HT-29 (cell line): ENCODE measurements around the gene KLHL24. TPM values are rescaled to one million over a fixed set of nuclear protein-coding genes. Genes with fewer than 3 reads are reported as not detected.
"Not testable (repeated sequence)": the region's sequence is repeated elsewhere in the genome, so short reads cannot be mapped to it uniquely, and the experiment has no call there.

Source experiments
- DNase-seq: peaks from one replicate; pipeline ENCODE4 v3.0.0-alpha.2; 2015; ENCODE audit warnings: low spot score
- total RNA-seq: library from RNA; depleted of rRNA; stranded (reverse); fragments of >200 nt; shearing (Covaris generic); gene quantifications from 2 replicates; pipeline ENCODE4 v1.2.3, GENCODE V29; 2014

KLHL24 gene
- total RNA-seq, 1 experiment from 2014 or later = 10.6 TPM

- DNase-seq = no peak
Observed at GRCh38 chr3:183634707-183635106, 716 bp upstream of the KLHL24 start.

GRCh38 chr3:183635107-183635430, 354 bp upstream of the KLHL24 start:
- no peak for DNase-seq

GRCh38 chr3:183636221-183637105, 1.0 kb downstream of the KLHL24 start:
- DNase-seq = peak; percentile 93

- DNase-seq = no peak
Observed at GRCh38 chr3:183637106-183637486, 1.7 kb downstream of the KLHL24 start.

- not testable (repeated sequence) for DNase-seq
Observed at GRCh38 chr3:183637633-183638032, 2.2 kb downstream of the KLHL24 start.

- DNase-seq = peak; percentile 1
Observed at GRCh38 chr3:183638101-183638852, 2.9 kb downstream of the KLHL24 start.

- DNase-seq = not testable (repeated sequence)
Observed at GRCh38 chr3:183640635-183641034, 5.2 kb downstream of the KLHL24 start.

- no peak for DNase-seq
Observed at GRCh38 chr3:183641882-183642281, 6.5 kb downstream of the KLHL24 start.

GRCh38 chr3:183644244-183644643, 8.8 kb downstream of the KLHL24 start:
- DNase-seq = no peak

GRCh38 chr3:183645254-183645653, 9.8 kb downstream of the KLHL24 start:
- DNase-seq = no peak

GRCh38 chr3:183650554-183650953, 15.1 kb downstream of the KLHL24 start:
- no peak for DNase-seq

GRCh38 chr3:183653209-183654064, 18.0 kb downstream of the KLHL24 start:
- DNase-seq = peak; percentile 15

GRCh38 chr3:183654727-183655126, 19.3 kb downstream of the KLHL24 start:
- no peak for DNase-seq

- no peak for DNase-seq
Observed at GRCh38 chr3:183662099-183662498, 26.7 kb downstream of the KLHL24 start.

GRCh38 chr3:183664913-183665381, 29.5 kb downstream of the KLHL24 start:
- no peak for DNase-seq

GRCh38 chr3:183680061-183680460, 44.6 kb downstream of the KLHL24 start:
- no peak for DNase-seq

GRCh38 chr3:183687705-183688104, 52.3 kb downstream of the KLHL24 start:
- DNase-seq = no peak

- no peak for DNase-seq
Observed at GRCh38 chr3:183688874-183689273, 53.5 kb downstream of the KLHL24 start.

- DNase-seq = not testable (repeated sequence)
Observed at GRCh38 chr3:183689621-183690020, 54.2 kb downstream of the KLHL24 start.

- no peak for DNase-seq
Observed at GRCh38 chr3:183690402-183690995, 55.1 kb downstream of the KLHL24 start.

- no peak for DNase-seq
Observed at GRCh38 chr3:183692436-183692835, 57.0 kb downstream of the KLHL24 start.
